HT-29 (cell line): ENCODE data around the gene SUPT20HL2. TPM values are rescaled to one million over a fixed set of nuclear protein-coding genes. Genes with fewer than 3 reads are reported as not detected.
"Not testable (repeated sequence)": the region's sequence is repeated elsewhere in the genome, so short reads cannot be mapped to it uniquely, and the experiment has no call there.

Experiments used
- DNase-seq: peaks from one replicate; pipeline ENCODE4 v3.0.0-alpha.2; 2015; ENCODE audit warnings: low spot score
- total RNA-seq: library from RNA; depleted of rRNA; stranded (reverse); fragments of >200 nt; shearing (Covaris generic); gene quantifications from 2 replicates; pipeline ENCODE4 v1.2.3, GENCODE V29; 2014

Gene SUPT20HL2
- total RNA-seq, 1 experiment from 2014 or later = not detected

DNA sequence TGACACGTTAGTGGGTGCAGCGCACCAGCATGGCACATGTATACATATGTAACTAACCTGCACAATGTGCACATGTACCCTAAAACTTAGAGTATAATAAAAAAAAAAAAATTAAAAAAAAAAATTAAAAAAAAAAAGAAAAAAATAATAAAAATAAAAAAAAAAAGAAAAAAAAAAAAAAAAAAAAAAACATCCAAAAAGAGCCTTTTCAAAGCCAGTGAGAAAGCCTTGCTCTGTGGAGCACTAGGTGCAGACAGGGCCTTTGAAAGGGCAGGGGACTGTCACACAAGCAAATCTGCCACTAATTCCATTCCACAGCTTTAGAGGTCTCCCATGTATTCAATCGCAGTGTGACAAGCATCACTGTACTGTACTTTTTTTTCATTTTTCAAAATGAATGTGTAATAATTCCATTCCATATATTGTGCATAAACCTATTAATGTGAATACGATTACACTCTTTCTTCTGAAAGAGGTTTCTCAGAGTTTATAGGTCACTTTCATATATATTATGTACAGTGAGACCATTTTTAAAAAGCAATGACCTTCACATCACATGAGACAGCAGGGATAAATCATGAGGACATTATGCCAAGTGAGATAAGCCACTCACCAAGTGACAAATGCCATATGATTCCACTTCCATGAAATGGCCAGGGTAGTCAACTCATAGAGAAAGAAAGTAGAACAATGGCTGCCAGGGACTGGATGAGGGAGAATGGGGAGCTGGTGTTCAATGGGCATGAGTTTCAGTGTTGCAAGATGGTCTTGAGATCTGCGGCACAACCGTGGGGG lies 4.1 kb downstream of the SUPT20HL2 start:
- DNase-seq = not testable (repeated sequence)

DNA sequence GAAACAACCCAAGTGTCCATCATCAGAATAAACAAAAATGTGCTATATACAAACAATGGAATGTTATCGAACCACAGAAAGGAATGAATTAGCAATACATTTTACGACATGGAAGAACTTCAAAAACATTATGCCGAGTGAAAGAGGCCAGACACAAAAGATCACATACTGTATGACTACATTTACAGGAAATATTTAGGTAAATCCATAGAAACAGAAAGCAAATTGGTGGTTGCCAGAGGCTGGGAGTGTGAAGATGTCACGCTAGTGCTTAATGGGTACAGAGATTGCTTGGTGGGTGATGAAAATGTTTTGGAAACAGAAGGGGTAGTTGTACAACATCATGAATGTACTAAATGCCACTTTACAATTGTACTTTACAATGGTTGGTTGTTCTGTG lies 5.1 kb downstream of the SUPT20HL2 start:
- DNase-seq = not testable (repeated sequence)

DNA sequence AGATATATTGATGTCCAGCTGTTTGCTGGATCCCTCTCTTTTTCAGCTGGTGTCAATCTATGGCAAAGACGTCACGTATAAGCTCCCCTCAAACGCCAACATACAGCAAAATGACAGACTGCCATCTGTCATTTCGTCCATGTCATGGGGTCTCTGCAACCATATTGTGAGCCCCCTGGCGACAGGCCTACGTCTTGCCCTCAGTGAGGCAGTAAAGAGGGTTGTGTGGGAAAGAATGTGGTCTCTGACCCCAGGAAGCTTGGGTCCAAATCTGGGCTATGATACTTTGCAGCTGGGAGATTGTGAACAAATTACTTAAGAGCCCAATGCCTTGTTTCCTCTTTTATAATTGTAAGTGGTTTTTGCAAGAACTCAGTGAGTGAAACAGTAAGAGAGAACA lies 7.4 kb downstream of the SUPT20HL2 start:
- DNase-seq = no peak

DNA sequence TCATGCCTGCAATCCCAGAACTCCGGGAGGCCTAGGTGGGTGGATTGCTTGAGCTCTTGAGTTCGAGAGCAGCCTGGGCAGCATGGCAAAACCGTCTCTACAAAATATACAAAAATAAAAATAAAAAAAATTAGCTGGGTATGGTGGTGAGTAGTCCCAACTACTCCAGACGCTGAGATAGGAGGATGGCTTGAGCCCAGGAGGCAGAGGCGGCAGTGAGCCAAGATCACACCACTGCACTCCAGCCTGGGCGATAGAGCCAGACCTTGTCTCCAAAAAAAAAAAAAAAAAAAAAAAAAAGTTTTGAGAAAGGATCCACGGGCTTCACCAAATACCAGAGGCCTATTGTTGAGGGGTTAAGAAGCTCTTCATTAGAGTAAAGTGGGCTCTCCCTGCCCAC lies 8.0 kb downstream of the SUPT20HL2 start:
- no peak for DNase-seq

DNA sequence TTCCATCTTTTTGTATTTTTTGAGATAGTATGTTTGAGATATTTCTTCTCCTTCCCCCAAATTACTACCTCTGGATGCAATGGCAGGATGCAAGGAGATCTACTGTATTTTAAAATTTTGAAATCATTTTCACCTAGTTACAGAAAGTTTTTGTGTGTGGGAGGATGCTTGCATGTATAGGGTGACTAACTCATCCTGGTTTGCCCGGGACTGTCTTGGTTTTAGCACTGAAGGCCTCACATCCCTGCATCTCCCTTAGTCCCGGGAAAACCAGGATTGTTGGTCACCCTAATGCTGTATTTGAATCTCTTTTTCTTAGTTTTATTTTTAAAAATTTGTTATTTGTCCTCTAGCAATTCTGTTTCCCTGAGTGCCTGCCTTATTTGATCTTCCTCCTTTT lies 12.1 kb downstream of the SUPT20HL2 start:
- DNase-seq = no peak

DNA sequence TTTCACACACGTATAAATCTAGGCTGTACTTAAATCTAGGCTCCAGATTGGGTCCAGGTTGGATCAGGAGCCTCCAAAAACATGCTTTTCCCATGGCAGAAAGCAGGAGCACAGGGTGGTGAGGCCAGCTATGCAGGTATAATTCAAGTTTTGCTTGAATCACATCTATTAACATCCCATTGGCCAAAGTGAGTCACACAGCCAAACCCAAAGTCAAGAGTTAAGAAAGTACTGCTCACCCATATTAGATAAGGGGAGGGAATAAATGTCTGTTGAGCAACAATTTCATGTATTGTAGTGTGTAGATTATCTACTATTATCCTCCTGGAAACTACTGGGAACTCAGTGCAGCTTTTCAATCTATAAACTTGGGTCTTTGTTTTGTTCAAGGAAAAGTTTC lies 12.8 kb downstream of the SUPT20HL2 start:
- DNase-seq = no peak

DNA sequence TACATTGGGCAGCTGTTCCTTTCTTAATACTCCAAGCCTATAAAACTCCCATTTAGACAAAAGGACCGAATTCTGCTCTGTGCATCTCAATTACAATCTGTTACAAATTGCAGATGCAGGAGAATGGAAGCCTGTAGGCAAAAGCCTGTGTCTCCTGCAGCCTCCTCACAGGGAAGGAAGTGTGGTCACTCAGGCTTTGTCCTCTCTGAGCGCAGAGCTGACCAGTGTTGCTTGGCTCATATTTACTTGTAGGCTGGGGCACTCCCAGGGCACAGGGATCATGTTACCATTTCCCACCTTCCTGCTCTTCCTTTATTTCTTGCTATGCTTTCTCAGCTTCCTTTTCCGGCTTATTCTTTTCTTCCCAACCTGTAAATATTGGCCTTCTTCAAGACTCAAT lies 15.7 kb downstream of the SUPT20HL2 start:
- no peak for DNase-seq

DNA sequence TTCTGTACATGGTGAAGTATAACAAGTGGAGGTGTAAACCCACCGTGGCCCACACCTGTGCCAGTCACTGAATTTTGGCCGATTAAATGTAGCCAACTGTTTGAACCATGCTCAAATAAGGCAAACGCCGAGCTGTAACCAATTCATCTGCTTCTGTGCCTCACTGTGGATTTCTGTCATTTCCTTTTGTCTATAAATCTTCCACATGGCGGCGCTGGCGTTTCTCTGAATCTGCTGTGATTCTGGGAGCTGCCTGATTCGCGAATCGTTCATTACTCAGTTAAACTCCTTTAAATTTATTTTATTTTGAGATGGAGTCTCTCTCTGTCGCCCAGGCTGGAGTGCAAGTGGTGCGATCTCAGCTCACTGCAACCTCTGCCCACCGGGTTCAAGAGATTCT lies 19.2 kb downstream of the SUPT20HL2 start:
- peak; percentile 6 for DNase-seq

DNA sequence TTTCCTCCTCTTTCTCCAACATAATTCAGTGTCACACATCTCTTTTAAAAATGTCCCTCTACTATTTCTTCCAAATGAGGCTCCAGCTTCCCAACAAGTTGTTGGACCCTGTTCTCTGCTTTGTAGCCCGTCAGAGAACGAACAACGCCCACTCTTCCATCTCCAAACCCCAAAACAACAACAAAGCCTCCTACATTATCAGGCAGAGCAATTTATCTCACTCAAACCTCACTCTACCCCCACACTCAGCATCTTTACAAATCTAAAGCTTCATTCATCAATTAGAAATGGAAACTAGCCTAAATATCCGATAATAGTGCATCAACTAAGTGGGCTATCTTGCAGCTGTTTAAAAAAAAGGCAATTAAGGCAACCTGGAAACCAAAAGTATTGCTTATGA lies 20.5 kb downstream of the SUPT20HL2 start:
- DNase-seq = no peak

DNA sequence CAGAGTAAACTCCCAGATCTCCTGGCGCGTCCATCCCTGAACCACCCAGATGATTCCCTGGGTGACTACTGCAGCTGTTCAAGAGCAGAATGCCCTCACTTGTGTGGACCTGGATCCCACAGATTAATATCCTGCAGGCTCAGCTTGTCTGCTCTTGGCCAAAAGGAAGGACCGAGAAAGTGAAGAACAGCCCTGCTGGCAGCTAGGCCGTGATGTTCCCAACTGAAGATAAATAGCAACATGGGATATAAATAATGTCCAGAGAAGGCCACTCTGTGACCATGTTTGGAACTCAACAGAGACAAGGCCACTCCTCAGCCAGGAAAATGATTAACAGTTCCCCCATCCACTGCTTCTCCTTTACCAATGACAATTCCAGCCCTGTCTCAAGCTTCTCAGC lies 21.5 kb downstream of the SUPT20HL2 start:
- DNase-seq = no peak

DNA sequence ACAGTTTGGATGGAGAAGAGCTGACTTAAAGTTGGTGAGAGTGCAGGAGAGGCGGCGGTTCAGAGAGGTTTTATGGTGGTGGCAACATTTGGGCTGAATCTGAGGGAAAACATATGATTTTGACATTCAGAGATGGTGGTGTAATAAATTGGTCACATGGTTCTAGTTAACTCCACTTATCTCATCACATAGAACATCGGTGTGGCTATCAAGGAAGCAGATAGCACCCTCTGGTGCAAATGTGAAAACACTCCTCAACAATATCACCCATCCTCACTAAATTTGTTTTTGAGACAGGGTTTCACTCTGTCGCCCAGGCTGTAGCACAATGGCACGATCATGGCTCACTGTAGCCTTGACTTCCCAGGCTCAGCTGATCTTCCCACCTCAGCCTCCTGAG lies 28.8 kb downstream of the SUPT20HL2 start:
- DNase-seq = no peak

DNA sequence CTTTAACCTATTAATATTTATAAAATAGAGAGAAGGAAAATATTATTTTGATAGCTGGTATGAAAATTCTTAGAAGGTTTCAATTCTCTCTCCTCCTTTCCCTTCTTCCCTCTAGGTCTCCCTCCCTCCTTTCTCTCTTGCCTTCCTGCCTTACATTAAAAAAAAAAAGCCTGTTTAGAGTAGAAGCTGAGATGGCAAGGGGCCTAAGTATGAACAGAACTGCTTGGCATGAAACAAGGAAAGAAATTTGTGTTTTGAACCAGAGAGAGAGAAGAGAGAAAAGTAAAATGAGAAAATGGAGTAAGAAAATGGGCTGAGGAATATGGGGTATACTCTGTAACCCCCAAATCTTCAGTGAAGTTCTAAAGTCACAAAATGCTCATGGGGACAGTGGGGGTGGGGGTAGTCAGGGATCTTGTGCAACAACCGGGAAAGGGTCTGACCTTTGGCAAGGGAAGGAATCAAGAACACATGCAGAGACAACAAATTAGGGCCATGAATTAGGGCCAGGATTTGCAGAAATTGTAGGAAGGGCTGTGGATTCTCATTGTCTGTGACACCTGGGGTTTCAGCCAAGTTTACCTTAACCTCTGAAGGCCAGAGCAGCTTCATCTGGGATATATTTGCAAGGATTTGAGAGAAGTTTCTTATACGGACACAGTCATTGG lies 30.6 kb downstream of the SUPT20HL2 start:
- DNase-seq = no peak

DNA sequence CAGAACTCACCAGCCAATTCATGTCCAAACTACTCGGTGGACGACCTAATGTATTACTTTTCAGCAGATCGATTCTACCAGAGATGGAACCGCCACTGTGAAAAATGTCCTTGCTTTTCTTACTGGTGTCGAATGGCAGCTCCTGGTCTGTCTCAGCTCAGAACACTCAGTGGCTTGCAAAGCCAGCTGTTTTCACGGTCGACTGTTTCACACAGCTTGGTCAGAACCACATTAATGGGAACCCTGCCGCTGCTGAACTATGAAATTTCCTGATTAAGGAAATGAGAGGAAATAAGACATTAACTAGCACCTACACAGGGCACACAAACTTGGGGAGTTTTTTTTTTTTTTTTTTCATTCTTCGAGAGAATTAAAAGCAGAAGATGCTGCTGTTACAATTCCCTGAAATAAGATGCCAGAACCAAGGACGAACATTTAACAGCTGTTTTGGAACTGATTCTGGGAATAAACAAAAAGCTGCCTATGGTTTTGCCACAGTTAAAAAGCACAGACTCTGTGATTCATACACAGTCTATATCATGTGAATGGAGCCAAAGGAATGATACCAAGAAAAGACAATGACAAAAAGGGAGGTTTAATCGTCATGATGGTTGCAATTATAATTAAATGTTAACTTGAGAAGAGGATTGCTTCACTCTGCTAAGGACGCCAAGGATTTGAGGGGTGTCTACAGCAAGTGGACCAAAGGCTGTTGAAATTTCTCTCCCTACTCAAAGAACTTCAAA lies 31.3 kb downstream of the SUPT20HL2 start:
- no peak for DNase-seq

DNA sequence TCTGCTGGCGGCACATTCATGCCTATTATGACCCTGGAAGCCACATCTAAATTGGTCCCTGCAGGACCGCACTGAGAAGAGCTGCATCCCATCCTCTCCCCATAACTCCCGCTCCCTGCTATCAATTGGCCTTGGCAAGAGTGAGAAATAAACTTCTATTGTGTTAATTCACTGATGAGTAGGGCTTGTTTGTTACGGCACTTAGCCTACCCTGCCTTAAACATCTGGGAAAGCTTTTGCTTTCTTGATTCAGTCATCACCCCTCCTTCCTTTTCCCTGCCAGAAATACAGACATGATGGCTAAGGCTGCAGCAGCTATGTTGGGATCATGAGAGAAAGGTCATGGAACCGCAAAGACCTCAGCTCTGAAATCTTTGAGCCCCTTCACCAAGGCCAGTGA lies 36.5 kb downstream of the SUPT20HL2 start:
- DNase-seq = no peak

DNA sequence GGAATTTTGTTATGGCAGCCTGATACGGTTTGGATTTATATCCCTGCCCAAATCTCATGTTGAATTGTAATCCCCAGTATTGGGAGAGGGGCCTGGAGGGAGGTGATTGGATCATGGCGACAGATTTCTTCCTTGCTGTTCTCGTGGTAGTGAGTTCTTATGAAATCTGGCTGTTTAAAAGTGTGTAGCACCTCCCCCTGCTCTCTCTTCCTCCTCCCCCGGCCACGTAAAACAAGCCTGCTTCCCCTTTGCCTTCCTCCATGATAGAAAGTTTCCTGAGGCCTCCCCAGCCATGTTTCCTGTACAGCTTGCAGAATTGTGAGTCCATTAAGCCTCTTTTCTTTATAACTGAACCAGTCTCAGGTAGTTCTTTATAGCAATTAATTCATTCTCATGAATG lies 37.9 kb downstream of the SUPT20HL2 start:
- no peak for DNase-seq

DNA sequence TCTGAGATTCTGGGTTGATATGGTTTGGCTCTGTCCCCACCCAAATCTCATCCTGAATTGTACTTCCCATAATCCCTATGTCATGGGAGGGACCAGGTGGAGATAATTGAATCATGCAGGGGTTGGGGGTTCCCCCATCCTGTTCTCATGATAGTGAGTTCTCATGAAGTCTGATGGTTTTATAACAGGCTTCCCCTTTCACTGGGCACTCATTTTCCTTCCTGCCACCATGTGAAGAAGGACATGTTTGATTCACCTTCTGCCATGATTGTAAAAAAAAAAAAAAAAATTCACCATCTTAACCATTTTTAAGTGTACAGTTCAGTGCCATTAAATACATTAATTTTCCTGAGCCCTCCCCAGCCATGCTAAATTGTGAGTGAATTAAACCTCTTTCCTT lies 42.6 kb downstream of the SUPT20HL2 start:
- no peak for DNase-seq

DNA sequence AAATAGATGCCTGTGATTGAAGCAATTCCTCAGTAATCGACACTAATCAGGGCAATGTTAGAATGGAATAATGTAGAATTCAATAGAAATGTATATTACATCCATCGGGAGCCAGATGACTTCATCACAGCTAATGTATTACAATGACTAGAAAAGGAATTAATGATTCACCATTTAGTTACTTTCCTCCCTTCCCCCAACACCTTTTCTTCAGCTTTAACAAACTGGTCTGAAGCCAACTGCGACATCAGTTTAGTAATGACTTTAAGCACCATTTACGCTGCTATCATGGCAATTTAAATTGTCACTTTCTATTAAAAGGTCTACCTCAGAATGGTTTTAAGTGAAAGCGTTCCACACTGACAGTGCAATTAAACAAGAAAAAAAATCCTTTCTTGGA lies 45.1 kb downstream of the SUPT20HL2 start:
- no peak for DNase-seq

DNA sequence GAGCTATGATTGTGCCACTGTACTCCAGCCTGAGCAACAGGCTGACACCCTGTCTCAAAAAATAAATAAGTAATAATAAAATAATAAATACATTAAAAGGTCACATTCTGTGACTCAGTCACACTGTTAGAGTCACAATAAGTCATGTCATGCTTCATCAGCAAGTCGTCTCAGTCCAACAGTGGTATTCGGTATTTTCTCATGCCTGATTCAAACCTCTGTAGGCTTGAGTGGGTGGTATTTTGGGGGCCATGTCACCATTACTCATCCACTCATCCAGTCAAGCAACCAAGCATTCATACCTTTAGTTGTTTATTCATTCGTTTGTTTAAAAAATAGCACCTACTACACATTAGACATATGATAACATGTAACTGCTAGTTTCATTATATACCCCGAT lies 46.9 kb downstream of the SUPT20HL2 start:
- DNase-seq = no peak

DNA sequence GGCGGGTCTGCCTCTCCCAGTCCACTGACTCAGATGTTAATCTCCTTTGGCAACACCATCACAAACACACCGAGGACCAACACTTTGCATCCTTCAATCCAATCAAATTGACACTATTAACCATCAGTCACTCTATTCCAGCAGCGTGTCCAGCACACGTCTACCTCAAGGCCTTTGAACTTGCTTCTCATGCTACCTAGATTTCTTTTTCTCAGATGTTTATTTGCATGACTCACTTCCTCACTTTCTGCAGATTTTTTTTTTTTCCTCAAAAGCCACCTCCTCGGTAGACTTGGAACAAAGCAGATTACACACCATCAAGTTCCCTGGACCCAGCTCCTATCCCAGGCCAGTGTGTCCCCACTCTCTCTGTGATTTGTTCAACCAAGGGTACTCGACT lies 49.5 kb downstream of the SUPT20HL2 start:
- no peak for DNase-seq

DNA sequence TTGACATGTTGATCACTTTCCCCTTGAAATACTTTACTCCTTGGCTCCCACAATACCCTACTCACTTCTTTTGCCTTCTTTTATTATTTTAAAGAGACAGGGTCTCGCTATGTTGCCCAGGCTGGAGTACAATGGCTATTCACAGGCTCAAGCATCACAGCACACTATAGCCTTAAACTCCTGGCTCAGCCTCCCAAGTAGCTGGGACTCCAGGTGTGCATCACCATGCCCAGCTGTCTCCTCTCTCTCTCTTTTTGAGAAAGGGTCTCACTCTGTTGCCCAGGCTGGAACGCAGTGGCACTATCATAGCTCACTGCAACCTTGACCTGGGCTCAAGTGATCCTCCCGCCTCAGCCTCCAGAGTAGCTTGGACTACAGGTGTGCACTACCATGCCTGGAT lies 51.6 kb downstream of the SUPT20HL2 start:
- no peak for DNase-seq
